Activated gamma-delta T cell treated with Interleukin-2 at 50 U/mL for 16 hours (primary cell): ENCODE measurements around the gene ALDOA.

Experiments
- DNase-seq: peaks from one replicate; pipeline ENCODE4 v3.0.0-alpha.2; 2020

Gene ALDOA

DNA sequence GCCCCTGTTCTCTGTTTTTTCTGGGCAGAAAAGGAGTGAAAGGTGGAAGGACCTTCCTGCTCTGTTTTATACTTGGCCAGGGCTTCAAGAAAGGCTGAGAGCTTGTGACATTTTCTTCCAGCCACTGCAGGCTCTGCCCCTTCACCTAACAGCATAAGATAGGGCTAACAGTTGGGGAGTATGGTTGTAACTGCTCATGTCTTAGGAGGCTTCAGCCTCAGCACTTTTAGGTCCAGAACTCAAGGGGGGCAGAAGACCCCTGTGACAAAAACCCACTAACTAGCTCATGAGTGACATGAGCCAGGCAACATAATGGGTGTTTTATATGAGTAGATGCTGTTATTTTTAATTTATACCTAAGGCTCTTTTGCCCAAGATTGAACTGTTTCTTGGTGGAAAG is 4.9 kb downstream of the ALDOA start:
- DNase-seq, result no peak

DNA sequence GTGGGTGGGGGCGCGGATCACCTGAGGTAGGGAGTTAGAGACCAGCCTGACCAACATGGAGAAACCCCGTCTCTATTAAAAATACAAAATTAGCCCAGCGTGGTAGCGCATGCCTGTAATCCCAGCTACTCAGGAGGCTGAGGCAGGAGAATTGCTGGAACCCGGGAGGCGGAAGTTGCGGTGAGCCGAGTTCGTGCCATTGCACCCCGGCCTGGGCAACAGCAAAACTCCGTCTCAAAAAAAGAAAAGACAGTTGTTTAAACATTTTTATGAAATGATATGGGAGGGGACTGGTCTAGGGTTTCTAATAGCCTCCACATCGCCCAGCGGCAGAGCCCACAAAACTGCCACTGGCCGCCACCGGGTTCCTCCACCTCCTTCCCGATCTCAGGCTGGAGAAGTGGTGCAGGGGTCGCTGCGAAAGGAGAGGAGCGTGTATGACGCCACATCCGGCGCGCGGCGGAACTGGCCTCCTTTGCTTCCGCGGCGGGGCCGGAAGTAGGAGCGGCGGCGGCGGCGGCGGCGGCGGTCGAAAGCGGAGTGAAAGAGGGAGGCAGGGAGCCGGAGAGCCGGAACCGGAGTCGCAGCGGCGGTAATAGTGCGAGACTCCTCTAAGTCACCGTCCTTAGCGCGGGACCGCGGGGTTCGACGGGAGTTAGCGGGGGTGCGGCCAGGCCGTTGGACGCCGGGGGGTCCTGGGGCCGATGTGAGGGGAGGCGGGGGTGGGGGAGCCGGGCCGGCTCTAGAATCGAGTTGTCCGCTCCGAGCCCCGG is 10.1 kb downstream of the ALDOA start, which contains the start of gene PPP4C:
Gene PPP4C (plus strand): TSS at position 492 of the 773 bp plus-strand sequence. CDS start 384 bp downstream, outside the sequence.
- DNase-seq, result peak; percentile 86

DNA sequence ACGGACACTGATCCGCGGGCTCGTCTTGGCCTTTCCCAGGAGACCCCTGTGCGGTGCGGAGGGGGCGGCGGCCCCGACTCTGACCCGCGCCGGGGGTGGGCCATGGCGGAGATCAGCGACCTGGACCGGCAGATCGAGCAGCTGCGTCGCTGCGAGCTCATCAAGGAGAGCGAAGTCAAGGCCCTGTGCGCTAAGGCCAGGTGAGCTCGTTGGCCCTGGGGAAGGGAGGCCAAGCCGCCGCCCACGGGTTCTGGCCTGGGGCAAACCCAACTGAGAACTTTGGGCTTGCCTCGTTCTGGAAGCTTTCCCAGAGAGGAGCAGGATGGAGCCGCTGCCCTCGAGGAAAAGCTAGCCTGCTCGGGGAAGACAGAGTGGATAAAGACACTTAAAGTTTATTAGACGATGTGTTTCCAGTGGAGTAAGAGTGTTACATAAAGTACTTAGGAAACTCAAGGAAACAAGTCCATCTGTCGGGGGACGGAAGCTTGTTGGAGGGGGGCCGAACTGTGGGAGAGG is 10.8 kb downstream of the ALDOA start:
- no peak for DNase-seq

DNA sequence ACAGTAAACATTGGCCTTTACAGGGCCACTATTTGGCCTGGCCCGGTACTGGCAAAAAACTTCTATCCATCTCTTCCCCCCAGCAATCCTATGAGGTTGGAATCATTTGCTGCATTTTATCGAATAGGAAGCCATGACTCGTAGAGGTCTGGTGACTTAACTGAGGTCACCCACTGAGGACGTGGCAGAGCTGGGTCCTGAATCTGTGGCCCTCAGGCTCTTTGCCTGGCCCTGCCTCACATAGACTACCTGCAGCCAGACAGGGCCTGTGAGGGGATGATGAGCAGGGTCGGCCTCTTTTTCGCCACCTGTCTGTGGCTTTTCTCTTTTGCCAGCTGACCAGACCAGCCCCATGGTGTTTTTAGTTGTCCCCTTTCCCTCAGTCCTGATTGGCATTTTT is 12.1 kb downstream of the ALDOA start:
- no peak for DNase-seq

DNA sequence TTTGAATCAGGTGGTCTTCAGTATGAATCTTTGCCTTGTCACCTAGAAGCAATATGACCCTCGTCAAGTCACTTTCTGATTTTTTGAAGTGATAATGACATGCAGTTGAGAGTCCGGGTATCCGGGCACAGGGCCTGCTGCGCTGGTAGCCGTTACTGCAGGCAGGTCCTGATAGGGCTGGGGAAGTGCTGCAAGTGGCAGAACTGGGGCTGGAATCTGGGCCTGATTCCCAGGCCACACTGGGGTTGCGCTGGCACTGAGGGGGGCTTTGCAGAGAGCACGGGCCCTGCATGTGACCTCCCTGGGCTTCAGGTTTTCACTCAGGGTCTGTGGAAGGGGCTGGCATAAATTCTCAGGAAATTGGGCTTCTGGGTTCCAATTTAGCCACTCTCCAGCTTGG is 13.2 kb downstream of the ALDOA start:
- no peak for DNase-seq

DNA sequence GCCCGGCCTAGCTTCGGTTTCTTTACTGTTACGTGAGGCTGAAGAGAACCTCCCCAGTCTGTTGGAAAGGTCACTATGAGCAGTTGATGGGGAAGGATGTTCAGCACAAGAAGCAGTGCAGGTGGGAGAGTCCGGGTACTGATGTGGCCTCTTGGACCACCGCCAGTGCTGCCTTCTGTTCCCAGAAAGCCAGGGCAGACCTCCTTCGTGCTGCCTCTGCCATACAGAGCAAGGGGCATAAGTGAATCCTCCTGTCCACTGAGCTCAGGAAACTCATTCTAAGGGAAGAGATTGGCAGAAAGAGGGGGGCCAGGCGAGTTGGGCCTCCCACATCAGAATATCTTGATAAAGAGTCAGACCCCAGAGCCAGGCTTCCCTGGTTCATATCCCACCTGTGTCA is 13.9 kb downstream of the ALDOA start:
- no peak for DNase-seq

DNA sequence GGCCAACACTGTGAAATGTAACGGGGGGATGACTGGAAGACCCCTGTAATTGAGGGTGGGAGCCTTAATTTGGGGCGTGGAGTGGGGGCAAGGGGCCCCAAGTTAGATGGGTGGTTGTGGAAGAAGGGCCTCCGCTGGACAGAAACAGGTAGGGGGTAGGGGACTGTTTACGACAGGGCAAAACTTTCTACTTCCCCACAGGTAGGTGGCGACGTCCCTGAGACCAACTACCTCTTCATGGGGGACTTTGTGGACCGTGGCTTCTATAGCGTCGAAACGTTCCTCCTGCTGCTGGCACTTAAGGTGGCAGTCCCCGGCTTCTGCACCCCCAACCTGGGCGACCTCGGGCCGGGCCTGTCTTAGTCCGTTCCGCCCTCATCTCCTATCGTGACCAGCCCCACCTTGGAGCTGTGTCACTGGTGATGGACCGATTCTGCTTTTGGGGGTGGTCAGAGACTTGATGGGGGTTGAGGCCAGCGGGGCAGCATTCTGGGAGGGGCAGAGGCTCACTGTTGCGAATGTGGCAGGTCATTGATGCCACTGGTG is 17.1 kb downstream of the ALDOA start:
- no peak for DNase-seq

DNA sequence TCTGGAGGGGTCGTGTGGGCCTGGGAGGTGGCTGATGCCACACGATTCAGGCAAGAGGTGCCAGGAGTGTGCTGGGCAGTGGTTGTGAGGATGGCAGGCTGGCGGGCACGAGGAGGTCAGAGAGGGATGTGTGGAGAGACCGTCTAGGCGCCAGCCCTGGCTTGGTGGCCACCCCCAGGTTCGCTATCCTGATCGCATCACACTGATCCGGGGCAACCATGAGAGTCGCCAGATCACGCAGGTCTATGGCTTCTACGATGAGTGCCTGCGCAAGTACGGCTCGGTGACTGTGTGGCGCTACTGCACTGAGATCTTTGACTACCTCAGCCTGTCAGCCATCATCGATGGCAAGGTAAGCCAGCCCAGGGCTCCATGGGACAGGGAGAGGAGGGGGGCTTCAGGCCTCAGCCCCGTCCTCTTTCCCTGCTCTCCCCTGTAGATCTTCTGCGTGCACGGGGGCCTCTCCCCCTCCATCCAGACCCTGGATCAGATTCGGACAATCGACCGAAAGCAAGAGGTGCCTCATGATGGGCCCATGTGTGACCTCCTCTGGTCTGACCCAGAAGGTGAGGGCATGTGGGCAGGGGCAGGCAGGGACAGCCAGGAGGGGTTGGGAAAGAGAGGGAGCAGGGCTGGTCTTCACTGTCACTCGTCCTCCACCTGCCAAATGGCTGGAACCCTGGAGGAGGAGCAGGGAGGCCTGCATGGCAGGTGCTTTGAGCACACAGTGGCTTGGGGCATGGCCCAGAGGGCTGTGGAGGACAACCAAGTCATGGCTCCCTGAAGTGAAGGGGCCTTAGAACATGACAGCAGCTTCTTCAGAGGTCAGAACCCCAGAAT is 17.9 kb downstream of the ALDOA start:
- DNase-seq, result no peak

DNA sequence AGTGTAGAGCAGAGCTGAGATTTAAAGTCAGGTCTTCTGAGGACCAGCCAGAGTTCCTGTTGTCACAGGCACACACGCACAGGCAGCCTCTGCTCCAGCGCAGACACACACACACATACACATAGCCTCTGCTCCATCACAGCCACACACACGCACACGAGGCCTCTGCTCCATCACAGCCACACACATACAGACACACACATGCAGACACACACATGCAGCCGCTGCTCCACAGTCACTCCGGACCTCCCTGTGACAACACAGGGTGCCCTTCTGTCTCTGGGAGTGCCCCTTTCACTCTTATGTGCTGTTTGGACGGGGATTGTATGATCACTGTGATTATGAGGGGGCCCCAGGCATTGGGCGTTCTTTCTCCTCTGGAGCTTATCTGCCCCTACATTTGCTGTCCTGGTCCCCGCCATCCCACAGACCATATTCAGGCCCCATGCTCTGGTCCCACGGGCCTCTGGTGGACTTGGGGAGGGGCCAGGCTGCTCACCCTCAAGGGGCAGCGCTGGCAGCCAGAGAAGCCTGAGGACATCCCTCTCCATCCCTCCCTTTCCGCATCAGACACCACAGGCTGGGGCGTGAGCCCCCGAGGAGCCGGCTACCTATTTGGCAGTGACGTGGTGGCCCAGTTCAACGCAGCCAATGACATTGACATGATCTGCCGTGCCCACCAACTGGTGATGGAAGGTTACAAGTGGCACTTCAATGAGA is 18.7 kb downstream of the ALDOA start:
- no peak for DNase-seq

DNA sequence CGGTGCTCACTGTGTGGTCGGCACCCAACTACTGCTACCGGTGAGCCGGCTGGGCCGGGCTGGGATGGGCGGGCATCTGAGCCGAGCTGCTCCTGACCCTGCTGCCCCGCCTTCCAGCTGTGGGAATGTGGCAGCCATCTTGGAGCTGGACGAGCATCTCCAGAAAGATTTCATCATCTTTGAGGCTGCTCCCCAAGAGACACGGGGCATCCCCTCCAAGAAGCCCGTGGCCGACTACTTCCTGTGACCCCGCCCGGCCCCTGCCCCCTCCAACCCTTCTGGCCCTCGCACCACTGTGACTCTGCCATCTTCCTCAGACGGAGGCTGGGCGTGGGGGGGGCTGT is 19.2 kb downstream of the ALDOA start:
- DNase-seq, result no peak

DNA sequence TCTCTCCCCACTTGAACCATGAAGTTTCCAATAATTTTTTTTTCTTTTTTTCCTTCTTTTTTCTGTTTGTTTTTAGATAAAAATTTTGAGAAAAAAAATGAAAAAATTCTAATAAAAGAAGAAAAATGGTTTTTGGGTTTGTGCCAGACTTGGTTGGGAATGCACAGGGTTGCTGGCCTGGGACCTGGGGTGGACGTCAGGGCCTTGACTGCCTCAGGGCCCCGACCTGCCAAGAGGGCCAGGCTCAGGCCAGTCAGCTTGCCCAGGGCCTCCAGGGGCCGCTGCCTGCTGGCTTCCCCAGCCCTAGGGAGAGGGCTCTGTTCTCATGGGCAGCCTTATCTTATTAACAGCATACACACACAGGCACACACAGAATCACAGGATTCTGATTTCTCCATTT is 19.7 kb downstream of the ALDOA start:
- no peak for DNase-seq

DNA sequence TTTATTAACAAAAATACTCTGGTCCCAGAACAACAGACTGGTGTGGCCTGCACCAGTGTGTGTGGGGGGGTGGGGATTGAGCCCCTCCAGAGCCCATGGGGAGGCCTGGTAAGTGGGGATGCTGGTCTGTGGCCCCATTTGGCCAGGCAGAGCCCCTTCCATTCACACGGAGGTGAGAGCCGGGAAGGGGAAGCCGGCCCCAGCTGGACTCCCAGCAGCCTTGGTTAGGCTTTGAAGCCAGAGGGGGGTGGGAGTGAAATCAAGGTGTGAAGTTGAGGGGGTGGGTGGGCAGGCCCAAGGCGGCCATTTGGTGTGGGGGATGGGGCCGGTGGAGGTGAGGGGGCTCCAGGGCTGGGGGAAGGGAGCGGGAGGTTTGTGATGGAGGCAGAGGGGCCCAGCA is 20.3 kb downstream of the ALDOA start:
- DNase-seq, result no peak

DNA sequence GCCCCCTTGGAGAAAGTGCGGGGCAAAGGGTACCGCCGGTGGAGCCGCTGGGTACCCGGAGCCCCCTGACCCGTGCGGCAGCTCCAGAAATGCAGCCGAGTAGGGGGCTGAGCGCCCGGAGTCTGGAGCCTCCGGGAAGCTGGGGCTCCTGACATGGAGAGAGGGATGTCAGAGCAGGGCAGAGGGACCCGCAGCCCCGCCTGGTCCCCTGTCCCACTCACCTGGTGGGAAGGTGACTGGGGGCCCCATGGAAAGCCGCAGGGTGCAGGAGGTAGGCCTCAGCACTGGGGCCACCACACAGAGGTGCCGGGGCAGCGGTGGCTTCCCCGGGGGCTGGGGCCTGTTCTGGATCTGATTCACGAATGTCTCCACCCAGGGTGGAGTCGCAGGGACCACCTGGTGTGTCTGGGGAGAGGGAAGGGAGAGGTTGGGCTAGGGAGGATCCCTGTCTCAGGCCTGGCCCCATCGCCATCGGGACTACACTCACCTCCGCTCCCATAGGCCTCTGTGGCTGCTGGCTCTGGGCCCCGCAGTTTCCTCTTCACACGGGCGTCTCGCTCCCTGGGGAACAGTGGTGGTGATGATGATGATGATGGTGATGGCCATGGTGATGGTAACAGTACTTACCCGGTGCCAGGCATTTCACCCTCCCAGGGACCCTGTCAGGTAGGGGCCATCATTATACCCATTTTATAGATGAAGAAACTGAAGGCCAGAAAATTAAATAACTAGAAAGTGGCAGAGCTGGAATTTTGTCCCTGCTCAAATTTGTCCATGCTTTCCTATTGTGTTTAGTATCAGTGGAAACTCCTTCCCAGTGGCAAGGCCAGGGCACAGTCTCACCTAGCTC is 21.0 kb downstream of the ALDOA start:
- no peak for DNase-seq

DNA sequence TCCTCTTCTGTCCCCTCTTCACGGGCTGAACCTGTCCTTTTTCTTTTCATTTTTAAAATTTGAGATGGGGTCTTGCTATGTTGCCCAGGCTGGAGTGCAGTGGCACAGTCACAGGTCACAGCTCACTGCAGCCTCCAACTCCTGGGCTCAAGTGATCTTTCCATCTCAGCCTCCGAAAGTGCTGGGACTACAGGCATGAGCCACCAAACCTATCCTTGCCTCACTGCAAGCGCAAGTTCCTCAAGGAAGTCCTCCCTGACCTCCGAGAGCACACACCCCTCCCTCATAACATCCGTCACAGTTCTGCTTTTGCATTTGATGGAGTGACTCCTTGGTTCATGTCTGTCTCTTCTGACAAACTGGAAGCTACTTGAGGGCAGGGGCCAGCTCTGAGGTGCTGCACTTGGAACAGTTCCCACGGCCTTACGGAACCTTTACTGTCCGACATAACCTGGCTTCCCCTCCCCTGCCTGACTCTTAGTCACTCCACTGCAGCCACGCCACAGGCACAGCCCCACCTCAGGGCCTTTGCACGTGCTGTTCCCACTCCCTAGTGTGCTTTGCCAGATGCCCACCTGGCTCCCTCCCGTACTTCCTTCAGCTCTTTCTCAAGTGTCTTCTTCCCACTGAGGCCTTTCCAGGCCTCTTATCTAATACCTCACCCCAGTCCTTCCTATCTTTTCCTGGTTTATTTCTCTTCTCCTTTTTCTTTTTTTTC is 21.8 kb downstream of the ALDOA start:
- no peak for DNase-seq

DNA sequence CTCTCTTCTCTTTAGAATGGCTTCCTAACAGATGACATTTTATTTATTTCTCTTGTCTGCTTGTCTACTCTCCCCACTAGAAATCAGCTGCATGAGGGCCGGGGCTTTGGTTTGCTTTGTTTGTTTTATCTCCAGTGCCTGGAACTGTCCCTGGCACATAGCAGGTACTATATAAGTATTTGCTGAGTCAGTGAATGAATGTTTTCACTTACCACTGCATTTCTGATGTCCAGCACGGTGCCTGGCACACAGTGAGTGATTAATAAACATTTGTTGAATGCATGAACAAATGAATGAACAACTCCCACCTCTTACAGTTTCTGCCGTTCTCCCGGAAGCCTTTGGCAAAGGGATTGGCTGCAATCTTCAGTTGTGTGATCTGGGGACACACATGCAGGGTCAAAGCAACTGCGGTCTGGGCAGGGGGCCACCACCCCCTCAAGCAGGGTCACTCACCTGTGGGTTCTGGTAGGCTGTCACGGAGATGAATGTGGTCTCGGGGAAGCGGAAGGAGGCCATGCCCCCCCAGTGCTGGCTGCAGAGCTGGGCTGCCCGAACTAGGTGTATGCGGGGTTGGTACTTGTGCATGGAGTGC is 22.8 kb downstream of the ALDOA start:
- no peak for DNase-seq

DNA sequence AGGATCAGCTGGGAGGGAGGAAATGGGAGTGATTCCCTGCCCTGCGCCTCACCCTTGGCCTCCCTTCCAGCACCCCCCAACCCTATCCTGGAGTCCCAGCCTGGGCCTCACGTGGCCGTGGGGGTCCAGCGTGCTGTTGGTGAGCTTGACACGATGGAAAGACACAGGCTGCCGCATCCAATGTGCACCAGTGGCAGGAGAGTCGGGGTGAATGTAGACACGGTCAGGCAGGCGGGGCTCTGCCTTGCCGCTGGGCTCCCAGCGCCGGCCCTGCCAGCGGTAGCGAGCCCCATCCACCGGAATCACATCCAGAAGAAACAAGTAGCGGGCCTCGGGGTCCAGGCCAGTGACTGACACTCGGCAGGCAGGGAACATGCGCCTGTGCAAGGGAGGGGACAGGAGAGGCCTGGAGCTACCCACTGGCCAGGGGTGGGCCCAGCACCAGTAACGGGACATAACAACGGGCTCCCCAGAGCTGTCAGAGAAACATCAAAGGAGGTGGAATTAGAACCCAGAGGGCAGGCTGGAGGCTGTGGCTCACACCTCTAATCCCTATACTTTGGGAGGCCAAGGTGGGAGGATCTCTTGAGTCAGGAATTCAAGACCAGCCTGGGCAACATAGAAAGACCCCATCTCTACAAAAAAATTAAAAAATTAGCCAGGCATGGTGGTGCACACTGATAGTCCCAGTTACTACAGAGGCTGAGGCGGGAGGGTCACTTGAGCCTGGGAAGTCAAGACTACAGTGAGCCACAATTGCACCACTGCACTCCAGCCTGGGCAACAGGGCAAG is 23.5 kb downstream of the ALDOA start:
- no peak for DNase-seq

DNA sequence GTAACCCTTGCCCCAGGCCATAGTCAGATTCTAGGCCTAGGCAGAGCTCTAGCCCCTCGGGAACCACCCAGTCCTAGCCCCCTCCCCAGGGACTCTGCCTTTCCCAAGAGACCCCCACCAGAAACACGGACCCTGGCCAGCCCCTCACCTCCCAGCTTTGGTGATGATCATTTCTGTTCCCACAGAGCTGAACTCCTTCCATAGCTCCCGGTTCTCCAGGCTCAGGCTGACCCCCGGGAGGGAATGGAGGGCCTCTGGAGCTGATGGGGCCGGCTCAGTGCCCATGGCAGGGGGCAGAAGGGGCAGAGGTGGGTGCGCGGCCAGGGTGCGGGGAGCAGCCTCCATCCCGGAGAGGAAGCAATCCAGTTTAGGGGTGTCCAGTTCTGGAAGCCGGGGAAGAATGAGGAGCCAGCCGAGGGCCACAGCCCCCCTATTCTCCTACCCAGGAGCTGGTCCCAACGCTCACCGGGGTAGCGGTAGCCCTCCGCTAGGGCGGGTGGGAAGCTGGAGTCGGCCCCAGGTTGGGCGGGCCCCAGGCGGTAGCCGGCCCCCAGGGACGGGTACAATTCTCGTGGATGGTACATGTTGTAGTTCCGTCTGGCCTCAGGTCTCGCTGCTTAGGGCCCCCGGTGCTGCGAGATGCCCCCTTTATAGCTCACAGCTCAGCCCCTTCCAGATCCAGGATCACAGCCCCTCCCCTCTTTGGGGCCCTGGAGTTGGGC is 25.2 kb downstream of the ALDOA start:
- DNase-seq, result no peak

DNA sequence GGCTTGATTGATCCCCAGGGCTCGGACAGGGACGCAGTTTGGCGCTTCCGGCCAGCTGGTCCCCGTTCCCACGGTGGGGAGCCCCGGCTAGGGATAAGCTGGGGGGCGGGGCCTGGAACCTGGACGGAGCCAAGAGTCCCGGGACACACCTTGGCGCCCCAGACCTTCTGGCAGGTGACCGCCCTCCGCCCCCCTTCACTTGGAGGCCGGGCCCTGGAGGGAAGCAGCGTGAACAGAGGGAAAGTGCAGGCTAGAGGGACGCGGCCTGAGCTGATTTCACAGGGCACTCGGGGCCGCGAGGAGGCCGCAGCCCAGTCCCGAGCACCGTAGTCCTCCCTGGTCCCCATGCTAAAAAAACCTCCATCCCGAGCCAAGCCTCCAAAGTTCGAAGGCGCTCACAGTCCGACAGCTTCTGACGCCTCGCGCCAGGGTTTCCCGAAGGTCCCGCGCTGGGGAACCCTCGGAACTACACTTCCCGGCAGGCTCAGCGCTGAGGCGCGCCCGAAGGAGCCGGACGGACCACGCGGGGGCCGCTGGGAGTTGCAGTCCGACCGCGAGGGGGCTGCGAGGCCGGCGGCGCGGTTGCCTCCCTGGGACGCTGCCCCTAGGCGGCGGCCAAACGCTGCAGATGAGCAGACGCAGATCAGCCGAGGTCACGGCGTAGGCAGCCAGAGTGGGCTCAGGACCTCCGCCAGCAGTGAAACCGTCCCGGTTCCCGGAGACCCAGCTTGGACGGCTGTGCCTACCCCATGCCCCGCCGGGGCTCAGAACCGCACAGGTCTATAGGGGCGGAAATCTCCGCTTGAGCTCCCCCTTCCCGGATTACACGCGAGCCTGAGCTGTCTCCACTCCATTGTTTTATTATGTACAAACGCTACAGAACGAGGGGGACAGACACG is 26.2 kb downstream of the ALDOA start, which contains the start of gene TBX6:
Gene TBX6 (minus strand): TSS at position 451 of the 899 bp plus-strand sequence. CDS start 731 bp downstream, outside the sequence.
- peak; percentile 92 for DNase-seq
